SU-DHL-6 (cell line): Measurements from ENCODE around the gene BRSK1.

Experiments used
- H2AFZ ChIP-seq: fragments of 200-600 bp; sonication (generic); 2 replicates; pipeline ENCODE4 v1.6.1; 2014; ENCODE audit warnings: low read depth, mild to moderate bottlenecking, moderate library complexity, mixed read lengths, antibody characterized with exemption, low read length; ENCODE audit not compliant: severe bottlenecking
- H3F3A ChIP-seq: fragments of 200-600 bp; shearing (Covaris generic); 2 replicates; pipeline ENCODE4 v1.6.0; 2016; ENCODE audit warnings: antibody characterized with exemption, mild to moderate bottlenecking; ENCODE audit not compliant: insufficient read depth
- H3K27ac ChIP-seq: fragments of 200-600 bp; sonication (generic); 2 replicates; pipeline ENCODE4 v1.5.1; 2016; ENCODE audit warnings: low read depth, mild to moderate bottlenecking, low read length, moderate library complexity, mixed read lengths
- H3K27me3 ChIP-seq: fragments of 200-600 bp; sonication (generic), shearing (Covaris generic); 2 replicates; pipeline ENCODE4 v1.6.0; 2014; ENCODE audit warnings: mild to moderate bottlenecking, low read length
- H3K36me3 ChIP-seq: fragments of 200-600 bp; sonication (generic); 2 replicates; pipeline ENCODE4 v1.6.1; 2014; ENCODE audit warnings: mild to moderate bottlenecking, low read length, mixed read lengths
- H3K4me2 ChIP-seq: fragments of 300-600, 200-600 bp; shearing (Covaris generic), sonication (generic); 2 replicates; pipeline ENCODE4 v1.6.0; 2014; ENCODE audit warnings: low read length, low read depth, mild to moderate bottlenecking; ENCODE audit not compliant: poor library complexity, severe bottlenecking
- H3K4me3 ChIP-seq: fragments of 200-600 bp; sonication (generic); 2 replicates; pipeline ENCODE4 v1.5.1; 2014; ENCODE audit warnings: antibody characterized with exemption, low read length, mild to moderate bottlenecking, mixed read lengths; ENCODE audit not compliant: insufficient read depth, poor library complexity, severe bottlenecking
- H3K79me2 ChIP-seq: fragments of 200-600 bp; sonication (generic); 2 replicates; pipeline ENCODE4 v1.6.1; 2014; ENCODE audit warnings: mild to moderate bottlenecking, low read length, moderate library complexity; ENCODE audit not compliant: insufficient read depth
- H3K9ac ChIP-seq: fragments of 200-600 bp; sonication (generic); 2 replicates; pipeline ENCODE4 v1.7.0; 2014; ENCODE audit warnings: mild to moderate bottlenecking, low read length
- H3K9me2 ChIP-seq: fragments of 200-600 bp; sonication (generic); replicated peaks from 2 replicates; pipeline ENCODE4 v1.6.1; 2014; ENCODE audit warnings: low read length; ENCODE audit not compliant: insufficient read depth
- H3K9me3 ChIP-seq: fragments of 200-600 bp; sonication (generic); 2 replicates; pipeline ENCODE4 v1.6.1; 2014; ENCODE audit warnings: low read length, mixed read lengths; ENCODE audit not compliant: insufficient read depth
- H4K20me1 ChIP-seq: fragments of 200-600 bp; sonication (generic); 2 replicates; pipeline ENCODE4 v1.6.1; 2014; ENCODE audit warnings: low read depth, mild to moderate bottlenecking, antibody characterized with exemption, low read length, moderate library complexity, mixed read lengths
- CTCF ChIP-seq: fragments of 200-600 bp; sonication (generic); IDR thresholded peaks from one replicate; pipeline ENCODE4 v1.5.1; 2017; ENCODE audit warnings: antibody characterized with exemption, mild to moderate bottlenecking, low read length, moderate library complexity; ENCODE audit not compliant: insufficient read depth, poor library complexity, severe bottlenecking
- EZH2phosphoT487 ChIP-seq: fragments of 200-600 bp; sonication (generic), shearing (Covaris generic); conservative IDR thresholded peaks from 2 replicates; pipeline ENCODE4 v1.6.1; 2018; ENCODE audit warnings: mild to moderate bottlenecking, antibody characterized with exemption, low read length, moderate library complexity, mixed read lengths

Gene BRSK1

DNA sequence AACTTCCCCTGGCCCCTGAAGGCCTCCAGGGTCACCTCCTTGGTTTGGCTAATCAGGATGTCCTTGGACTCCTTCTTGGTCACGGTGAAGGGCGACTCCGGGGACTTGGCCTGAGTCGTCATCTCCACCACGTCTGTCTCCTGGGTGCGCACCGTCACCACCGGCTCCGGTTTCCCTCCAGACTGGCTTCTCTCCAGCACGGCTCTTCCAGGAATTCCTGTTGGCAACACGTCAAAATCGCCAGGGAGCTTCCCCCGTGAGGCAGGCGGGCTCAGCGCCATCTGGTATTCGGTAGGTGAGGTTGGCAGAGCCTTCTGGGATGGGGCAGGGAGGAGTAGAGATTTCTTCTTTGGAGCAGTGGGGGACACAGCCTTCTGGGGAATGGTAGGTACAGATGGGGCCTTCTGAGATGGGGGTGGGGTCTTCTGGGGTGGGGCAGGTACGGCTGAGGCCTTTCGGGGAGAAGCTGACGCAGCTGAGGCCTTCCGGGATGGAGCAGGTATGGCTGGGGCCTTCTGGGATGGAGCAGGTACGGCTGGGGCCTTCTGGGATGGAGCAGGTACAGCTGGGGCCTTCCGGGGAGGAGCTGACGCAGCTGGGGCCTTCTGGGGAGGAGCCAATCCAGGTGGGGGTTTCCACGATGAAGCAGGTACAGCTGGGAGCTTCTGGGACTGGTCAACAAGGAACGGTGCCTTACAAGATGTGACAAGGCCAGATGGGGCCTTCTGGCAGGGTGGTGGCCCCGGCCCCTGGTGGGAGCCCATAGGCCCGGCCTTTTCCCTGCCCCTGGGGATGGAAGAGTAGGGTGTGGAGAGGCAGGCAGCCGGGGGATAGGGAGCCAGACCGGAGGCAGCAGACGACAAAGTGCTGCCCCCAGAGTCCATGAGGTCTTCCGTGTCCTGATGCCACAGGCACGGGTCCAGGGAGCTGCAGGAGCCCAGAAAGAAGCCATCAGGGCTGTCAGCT is 75.4 kb downstream of the BRSK1 start:
- TF ChIP-seq CTCF (no peak), EZH2phosphoT487 (no peak)
- no peaks in the 10 kb centered on the region for H3K79me2 ChIP-seq
- H3K36me3 ChIP-seq = no peaks in the 10 kb centered on the region
- no peak overlapping the region for H2AFZ ChIP-seq
- no peaks in the 10 kb centered on the region for H3F3A ChIP-seq
- H3K9me2 ChIP-seq = no peaks in the 10 kb centered on the region
- no peaks in the 10 kb centered on the region for H3K9me3 ChIP-seq
- H3K27me3 ChIP-seq = no peaks in the 10 kb centered on the region
- H3K4me2 ChIP-seq = no peak overlapping the region
- H3K27ac ChIP-seq = no peak overlapping the region
- no peak overlapping the region for H3K9ac ChIP-seq
- H4K20me1 ChIP-seq = no peaks in the 10 kb centered on the region
- H3K4me3 ChIP-seq = no peak overlapping the region

DNA sequence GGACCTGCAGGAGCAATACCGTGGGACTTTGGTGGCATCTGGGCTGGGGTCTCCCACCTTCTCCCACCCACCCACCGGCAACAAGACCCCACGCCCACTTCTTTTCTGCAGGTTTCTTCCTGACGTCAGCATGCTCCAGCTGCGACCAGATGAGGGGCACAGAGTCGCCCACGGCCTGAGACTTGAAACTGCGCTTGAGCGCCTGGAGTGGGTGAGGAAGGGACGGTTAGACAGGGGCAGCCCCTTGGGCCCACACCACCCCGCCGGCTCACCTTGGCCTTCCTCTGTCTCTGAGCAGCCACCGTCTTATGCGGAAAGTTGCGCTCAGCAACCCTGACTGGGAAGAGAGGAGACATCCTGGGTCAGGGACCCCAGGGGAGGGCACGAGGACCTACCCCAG is 77.1 kb downstream of the BRSK1 start:
- Histone ChIP-seq H3K27ac (no peak overlapping the region), H3F3A (no peaks in the 10 kb centered on the region), H3K9me3 (no peaks in the 10 kb centered on the region), H4K20me1 (no peaks in the 10 kb centered on the region), H3K4me3 (no peak overlapping the region), H3K9me2 (no peaks in the 10 kb centered on the region), H2AFZ (no peak overlapping the region), H3K79me2 (no peaks in the 10 kb centered on the region), H3K27me3 (no peaks in the 10 kb centered on the region), H3K9ac (no peak overlapping the region), H3K36me3 (no peaks in the 10 kb centered on the region), H3K4me2 (no peak overlapping the region)
- TF ChIP-seq CTCF (no peak), EZH2phosphoT487 (no peak)
